ENCODE results near the gene TRIP12. TPM values are rescaled to one million over a fixed set of nuclear protein-coding genes. Genes with fewer than 3 reads are reported as not detected.
A peak's percentile ranks its signal among the peaks of the same experiment; 100 is the strongest.

The TRIP12 gene
- total RNA-seq, 1 experiment from 2014 or later: 115 TPM

DNA sequence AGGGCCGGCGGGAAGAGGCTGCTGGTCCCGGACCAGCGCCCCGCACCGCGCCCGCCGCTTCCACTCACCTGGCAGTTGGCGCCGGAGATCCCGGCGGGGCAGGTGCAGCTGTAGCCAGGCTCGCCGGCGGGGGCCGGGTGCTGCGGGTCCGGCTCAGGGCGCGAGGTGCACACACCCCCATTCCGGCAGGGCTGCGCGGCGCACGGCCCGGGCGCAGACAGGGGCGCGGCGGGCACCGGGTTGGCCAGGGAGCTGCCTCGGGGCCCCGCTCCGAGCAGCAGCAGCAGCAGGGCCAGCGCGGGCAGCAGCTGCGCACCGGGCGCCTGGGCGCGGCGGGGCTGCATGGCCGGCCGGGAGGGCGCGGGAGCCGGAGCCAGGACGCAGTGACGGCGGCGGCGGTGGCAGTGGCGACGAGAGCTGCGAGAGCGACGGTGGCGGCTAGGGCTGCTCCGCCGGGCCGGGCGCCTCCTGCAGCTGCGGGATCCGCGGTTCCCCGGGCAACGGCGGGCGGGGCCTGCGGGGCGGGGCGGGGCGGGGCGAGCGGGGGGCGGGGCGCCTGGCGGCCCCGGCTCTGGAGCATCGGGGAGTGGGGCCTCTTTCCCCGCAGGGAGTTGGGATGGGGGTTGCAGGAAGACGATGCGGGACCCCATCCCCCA lies 207.6 kb downstream of the TRIP12 start, which contains the start of gene DNER:
DNER (minus strand) TSS at position 476 of the 656 bp plus-strand sequence; CDS start at position 344, 132 bp downstream.
- Histone ChIP-seq H3K4me1 (no peaks in the 10 kb centered on the region), H3K9me3 (no peaks in the 10 kb centered on the region), H3K4me3 (ENCODE audit: low read depth, low read length) (peak within 1 kb of the TSS; percentile 24), H3K27me3 (replicated peaks; ENCODE audit: control insufficient read depth, insufficient read depth, low read length) (no peaks in the 10 kb centered on the region), H3K36me3 (ENCODE audit: control insufficient read depth, insufficient read depth, low read length) (no peaks in the 10 kb centered on the region)
- BruUV-seq (replicated peaks): no TSS peak
- Mint-ChIP-seq H3K4me3 (ENCODE audit: unreplicated experiment) (peak within 1 kb of the TSS; percentile 22), H3K27ac (ENCODE audit: unreplicated experiment) (no peak within 1 kb of the TSS), H3K27me3 (ENCODE audit: insufficient read depth, unreplicated experiment) (peaks cover 12% of the 10 kb centered on the region), H3K4me1 (ENCODE audit: low read depth, unreplicated experiment) (no peaks in the 10 kb centered on the region), H3K9me3 (ENCODE audit: unreplicated experiment) (no peaks in the 10 kb centered on the region), H3K36me3 (ENCODE audit: insufficient read depth, unreplicated experiment) (no peaks in the 10 kb centered on the region)
- TF ChIP-seq, protein P1, sequence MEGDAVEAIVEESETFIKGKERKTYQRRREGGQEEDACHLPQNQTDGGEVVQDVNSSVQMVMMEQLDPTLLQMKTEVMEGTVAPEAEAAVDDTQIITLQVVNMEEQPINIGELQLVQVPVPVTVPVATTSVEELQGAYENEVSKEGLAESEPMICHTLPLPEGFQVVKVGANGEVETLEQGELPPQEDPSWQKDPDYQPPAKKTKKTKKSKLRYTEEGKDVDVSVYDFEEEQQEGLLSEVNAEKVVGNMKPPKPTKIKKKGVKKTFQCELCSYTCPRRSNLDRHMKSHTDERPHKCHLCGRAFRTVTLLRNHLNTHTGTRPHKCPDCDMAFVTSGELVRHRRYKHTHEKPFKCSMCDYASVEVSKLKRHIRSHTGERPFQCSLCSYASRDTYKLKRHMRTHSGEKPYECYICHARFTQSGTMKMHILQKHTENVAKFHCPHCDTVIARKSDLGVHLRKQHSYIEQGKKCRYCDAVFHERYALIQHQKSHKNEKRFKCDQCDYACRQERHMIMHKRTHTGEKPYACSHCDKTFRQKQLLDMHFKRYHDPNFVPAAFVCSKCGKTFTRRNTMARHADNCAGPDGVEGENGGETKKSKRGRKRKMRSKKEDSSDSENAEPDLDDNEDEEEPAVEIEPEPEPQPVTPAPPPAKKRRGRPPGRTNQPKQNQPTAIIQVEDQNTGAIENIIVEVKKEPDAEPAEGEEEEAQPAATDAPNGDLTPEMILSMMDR (IDR thresholded peaks at IDR 0.05; ENCODE audit: insufficient read depth in 1 of 2, low read depth in 1 of 2, low read length in 1 of 2, severe bottlenecking in 1 of 2, unreplicated experiment in 1 of 2): no peak
- DNase-seq: peak in 1 of 2 experiments; percentile 50
- intact Hi-C loops (cut with micrococcal nuclease; ENCODE audit: unreplicated experiment): no loop called here
- ChIA-PET CTCF (no interaction called here), POLR2A (no interaction called here)

Other genes starting within 250 kb of the TRIP12 start
- gene DNER, start 207.5 kb downstream of the TRIP12 start, total RNA-seq (2022): not detected in 2 replicates
- 0.21 and 0.64 TPM in 2 replicates for gene FBXO36, start 494 bp upstream of the TRIP12 start, total RNA-seq (2022)
- gene SLC16A14, start 146.9 kb upstream of the TRIP12 start, total RNA-seq (2022): 0.19 TPM in 1 of 2 replicates, not detected in the other